ENCODE measurements around the gene PCLO. TPM values are rescaled to one million over a fixed set of nuclear protein-coding genes. Genes with fewer than 3 reads are reported as not detected.

The PCLO gene
- polyA plus RNA-seq, 3 donors, result not detected

DNA sequence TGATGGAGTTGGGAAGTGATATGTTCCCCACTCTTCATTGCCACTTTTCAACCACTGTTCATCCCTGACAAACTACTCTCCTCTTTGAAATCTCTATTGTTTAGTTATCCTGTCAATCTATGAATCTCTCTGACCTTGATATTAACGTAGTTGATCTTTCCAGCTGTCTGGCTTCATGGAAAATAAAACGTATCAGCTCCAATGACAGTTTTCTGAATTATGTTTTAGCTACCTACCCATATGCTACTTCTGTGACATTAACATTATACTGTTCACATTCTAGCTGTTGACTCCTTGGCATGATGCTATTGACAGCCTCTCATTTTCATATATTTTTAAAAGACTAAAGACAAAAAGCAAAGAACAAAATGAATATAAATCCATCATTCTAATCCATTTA lies 53.3 kb downstream of the PCLO start:
- intact Hi-C loops (cut with micrococcal nuclease), result no loop called here
- no peaks in the 10 kb centered on the region for H3K27me3 Mint-ChIP-seq (ENCODE audit: low read depth in 3 of 3)
- DNase-seq, result no peak
- Histone ChIP-seq H3K9me3 (replicated peaks in 1 of 2; ENCODE audit: control insufficient read depth in 1 of 2, insufficient read depth in 1 of 2, low read length in 2 of 2) (no peaks in the 10 kb centered on the region), H3K9ac (ENCODE audit: insufficient read depth, low read length, poor library complexity, severe bottlenecking) (no peak overlapping the region), H3K4me1 (ENCODE audit: control insufficient read depth in 1 of 2, insufficient read depth in 2 of 2, low read length in 2 of 2) (no peaks in the 10 kb centered on the region), H2AFZ (ENCODE audit: insufficient read depth, low read depth, low read length, poor library complexity, severe bottlenecking) (no peak overlapping the region), H3K27ac (ENCODE audit: low read depth in 1 of 2, low read length in 2 of 2) (no peak overlapping the region), H3K4me2 (replicated peaks; ENCODE audit: extremely low read depth, low read length, poor library complexity, severe bottlenecking) (no peak overlapping the region), H3K27me3 (ENCODE audit: control insufficient read depth in 2 of 2, insufficient read depth in 2 of 2, low read length in 2 of 2) (no peaks in the 10 kb centered on the region), H3K4me3 (replicated peaks in 1 of 3; ENCODE audit: low read depth in 2 of 3, low read length in 3 of 3) (no peak overlapping the region), H3K36me3 (replicated peaks in 1 of 2; ENCODE audit: control insufficient read depth in 1 of 2, insufficient read depth in 2 of 2, low read length in 2 of 2) (no peaks in the 10 kb centered on the region), H4K20me1 (ENCODE audit: insufficient read depth, low read length) (no peaks in the 10 kb centered on the region), H3K79me2 (ENCODE audit: insufficient read depth, low read length) (no peaks in the 10 kb centered on the region)
- H3K9me3 Mint-ChIP-seq, result peaks cover 0 to 5% (median 0%) of the 10 kb centered on the region in 7 donors
- TF ChIP-seq, protein P1, sequence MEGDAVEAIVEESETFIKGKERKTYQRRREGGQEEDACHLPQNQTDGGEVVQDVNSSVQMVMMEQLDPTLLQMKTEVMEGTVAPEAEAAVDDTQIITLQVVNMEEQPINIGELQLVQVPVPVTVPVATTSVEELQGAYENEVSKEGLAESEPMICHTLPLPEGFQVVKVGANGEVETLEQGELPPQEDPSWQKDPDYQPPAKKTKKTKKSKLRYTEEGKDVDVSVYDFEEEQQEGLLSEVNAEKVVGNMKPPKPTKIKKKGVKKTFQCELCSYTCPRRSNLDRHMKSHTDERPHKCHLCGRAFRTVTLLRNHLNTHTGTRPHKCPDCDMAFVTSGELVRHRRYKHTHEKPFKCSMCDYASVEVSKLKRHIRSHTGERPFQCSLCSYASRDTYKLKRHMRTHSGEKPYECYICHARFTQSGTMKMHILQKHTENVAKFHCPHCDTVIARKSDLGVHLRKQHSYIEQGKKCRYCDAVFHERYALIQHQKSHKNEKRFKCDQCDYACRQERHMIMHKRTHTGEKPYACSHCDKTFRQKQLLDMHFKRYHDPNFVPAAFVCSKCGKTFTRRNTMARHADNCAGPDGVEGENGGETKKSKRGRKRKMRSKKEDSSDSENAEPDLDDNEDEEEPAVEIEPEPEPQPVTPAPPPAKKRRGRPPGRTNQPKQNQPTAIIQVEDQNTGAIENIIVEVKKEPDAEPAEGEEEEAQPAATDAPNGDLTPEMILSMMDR (IDR thresholded peaks at IDR 0.05), result no peak
- 100% methylated on average over 1 of the region's 2 CpGs for WGBS (ENCODE audit: insufficient coverage)
- no peaks in the 10 kb centered on the region for H3K36me3 Mint-ChIP-seq
- H3K4me1 Mint-ChIP-seq, result no peaks in the 10 kb centered on the region
- no peak overlapping the region for H3K27ac Mint-ChIP-seq
- no peak overlapping the region for H3K4me3 Mint-ChIP-seq

DNA sequence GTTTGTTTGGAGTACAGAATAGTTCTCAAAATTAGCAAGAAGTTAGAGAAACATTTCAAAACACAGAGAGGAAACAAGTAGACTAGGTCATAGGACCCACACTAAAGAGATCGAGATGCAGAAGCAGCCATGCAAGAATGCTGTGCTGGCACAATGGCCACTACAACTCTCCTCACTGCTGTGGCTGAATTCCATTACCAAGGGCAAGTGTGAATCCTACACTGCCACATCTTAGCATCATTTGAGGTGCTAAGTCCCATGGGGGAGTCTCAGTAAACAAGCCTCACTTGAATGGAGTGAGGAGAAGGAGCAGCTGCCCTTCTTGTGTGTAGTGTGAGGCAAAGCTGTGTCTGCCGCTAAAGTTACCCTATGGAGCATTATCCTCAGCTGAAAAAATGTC lies 56.7 kb downstream of the PCLO start:
- WGBS (ENCODE audit: insufficient coverage), result no CpG with 5 or more reads among the region's 2 CpGs
- TF ChIP-seq, protein P1 (IDR thresholded peaks at IDR 0.05), result no peak
- H3K27ac Mint-ChIP-seq, result no peak overlapping the region
- no peak overlapping the region for H3K4me3 Mint-ChIP-seq
- peaks cover 0 to 2% (median 0%) of the 10 kb centered on the region in 7 donors for H3K9me3 Mint-ChIP-seq
- H3K36me3 Mint-ChIP-seq, result no peaks in the 10 kb centered on the region
- Histone ChIP-seq H4K20me1 (ENCODE audit: insufficient read depth, low read length) (no peaks in the 10 kb centered on the region), H3K4me1 (ENCODE audit: control insufficient read depth in 1 of 2, insufficient read depth in 2 of 2, low read length in 2 of 2) (no peaks in the 10 kb centered on the region), H3K79me2 (ENCODE audit: insufficient read depth, low read length) (no peaks in the 10 kb centered on the region), H3K4me2 (replicated peaks; ENCODE audit: extremely low read depth, low read length, poor library complexity, severe bottlenecking) (no peak overlapping the region), H3K9me3 (replicated peaks in 1 of 2; ENCODE audit: control insufficient read depth in 1 of 2, insufficient read depth in 1 of 2, low read length in 2 of 2) (no peaks in the 10 kb centered on the region), H2AFZ (ENCODE audit: insufficient read depth, low read depth, low read length, poor library complexity, severe bottlenecking) (no peak overlapping the region), H3K27ac (ENCODE audit: low read depth in 1 of 2, low read length in 2 of 2) (no peak overlapping the region), H3K36me3 (replicated peaks in 1 of 2; ENCODE audit: control insufficient read depth in 1 of 2, insufficient read depth in 2 of 2, low read length in 2 of 2) (no peaks in the 10 kb centered on the region), H3K9ac (ENCODE audit: insufficient read depth, low read length, poor library complexity, severe bottlenecking) (no peak overlapping the region), H3K4me3 (replicated peaks in 1 of 3; ENCODE audit: low read depth in 2 of 3, low read length in 3 of 3) (no peak overlapping the region), H3K27me3 (ENCODE audit: control insufficient read depth in 2 of 2, insufficient read depth in 2 of 2, low read length in 2 of 2) (no peaks in the 10 kb centered on the region)
- no peaks in the 10 kb centered on the region for H3K4me1 Mint-ChIP-seq
- no peak for DNase-seq
- intact Hi-C loops (cut with micrococcal nuclease), result no loop called here
- no peaks in the 10 kb centered on the region for H3K27me3 Mint-ChIP-seq (ENCODE audit: low read depth in 3 of 3)
